ENCODE measurements around the gene MRPL12. TPM values are rescaled to one million over a fixed set of nuclear protein-coding genes. Genes with fewer than 3 reads are reported as not detected.

MRPL12 gene
- total and polyA plus RNA-seq, 2 of the 13 experiments (the other 11 are each of a cell fraction or from before 2014, with no cell fraction given): 39.1 to 94.1 TPM

DNA sequence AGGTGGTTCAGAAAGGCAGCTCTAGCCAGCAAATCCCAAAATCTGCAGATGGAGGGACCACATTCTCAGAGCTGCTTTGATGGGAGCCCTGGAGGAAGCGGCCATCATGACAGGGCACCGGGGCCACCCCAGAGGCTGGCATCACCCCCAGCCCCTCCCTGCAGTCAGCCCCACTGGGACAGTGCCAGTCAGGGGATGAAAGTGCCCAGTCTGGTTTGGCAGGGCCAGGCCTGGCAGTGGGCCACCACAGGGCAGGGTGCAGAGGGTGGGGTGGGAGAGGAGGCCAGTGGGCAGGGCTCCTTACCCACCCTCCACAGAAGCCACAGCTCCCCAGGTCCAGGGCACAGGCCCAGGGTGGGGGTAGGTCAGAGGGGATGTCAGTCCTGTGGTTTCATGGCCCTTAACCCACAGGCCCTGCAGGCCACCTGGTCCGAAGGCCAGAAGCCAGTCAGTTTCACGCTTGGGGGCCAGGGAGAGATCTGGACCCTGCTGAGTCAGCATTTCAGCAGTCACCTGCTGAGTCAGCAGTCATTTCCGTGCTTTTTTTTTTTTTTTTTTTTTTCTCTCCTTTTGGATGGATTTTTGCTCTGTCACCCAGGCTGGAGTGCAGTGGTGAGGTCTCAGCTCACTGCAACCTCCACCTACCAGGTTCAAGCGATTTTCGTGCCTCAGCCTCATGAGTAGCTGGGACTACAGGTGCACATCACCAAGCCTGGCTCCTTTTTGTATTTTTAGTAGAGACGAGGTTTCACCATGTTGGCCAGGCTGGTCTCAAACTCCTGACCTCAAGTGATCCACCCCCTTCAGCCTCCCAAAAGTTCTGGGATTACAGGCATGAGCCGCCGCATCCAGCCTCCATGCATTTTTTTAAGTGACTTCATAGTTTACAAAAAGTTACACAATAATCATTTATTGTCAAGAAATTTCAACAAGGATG lies 19.3 kb downstream of the MRPL12 start (continued):
- TF ChIP-seq ZNF292 (CRISPR knock-in tag; IDR thresholded peaks at IDR 0.05; ENCODE audit: borderline replicate concordance, low read depth) (0 out of 2 replicates have a peak, but pooled peaks have one; percentile 22), ZNF230 (CRISPR knock-in tag; IDR thresholded peaks at IDR 0.05) (no peak), SIN3B (IDR thresholded peaks at IDR 0.05; ENCODE audit: low read length) (no peak), RFX5 (IDR thresholded peaks at IDR 0.05; ENCODE audit: low read depth, low read length) (peak; percentile 77; the same call in 1 of the 2 replicates), ZNF644 (CRISPR knock-in tag; IDR thresholded peaks at IDR 0.05; ENCODE audit: low read depth) (no peak), ZSCAN25 (CRISPR knock-in tag; IDR thresholded peaks at IDR 0.05) (peak; percentile 55; the same call in 1 of the 2 replicates), ZBTB7A (CRISPR knock-in tag; IDR thresholded peaks at IDR 0.05) (0 out of 2 replicates have a peak, but pooled peaks have one; percentile 30), ZBTB20 (CRISPR knock-in tag; IDR thresholded peaks at IDR 0.05; ENCODE audit: borderline replicate concordance, low read depth) (0 out of 2 replicates have a peak, but pooled peaks have one; percentile 31), HDAC6 (IDR thresholded peaks at IDR 0.05; ENCODE audit: low read depth, low read length) (no peak), MXD4 (CRISPR knock-in tag; IDR thresholded peaks at IDR 0.05) (no peak), CEBPG (CRISPR knock-in tag; IDR thresholded peaks at IDR 0.05) (no peak), NFRKB (IDR thresholded peaks at IDR 0.05) (no peak), ZNF33B (CRISPR knock-in tag; IDR thresholded peaks at IDR 0.05) (no peak), ZNF543 (CRISPR knock-in tag; IDR thresholded peaks at IDR 0.05) (no peak), ZSCAN12 (CRISPR knock-in tag; IDR thresholded peaks at IDR 0.05) (no peak), ZNF256 (CRISPR knock-in tag; conservative IDR thresholded peaks at IDR 0.05) (no peak), ZNF75D (CRISPR knock-in tag; IDR thresholded peaks at IDR 0.05; ENCODE audit: borderline replicate concordance) (no peak), KAT7 (CRISPR knock-in tag; IDR thresholded peaks at IDR 0.05; ENCODE audit: borderline replicate concordance) (no peak), DR1 (CRISPR knock-in tag; IDR thresholded peaks at IDR 0.05) (no peak), FOXA3 (CRISPR knock-in tag; IDR thresholded peaks at IDR 0.05) (no peak), RNF2 (conservative IDR thresholded peaks at IDR 0.05; ENCODE audit: low read depth) (no peak), ZNF205 (CRISPR knock-in tag; IDR thresholded peaks at IDR 0.05) (no peak), CBFB (CRISPR knock-in tag; IDR thresholded peaks at IDR 0.05) (0 out of 2 replicates have a peak, but pooled peaks have one; percentile 29), ZNF136 (CRISPR knock-in tag; IDR thresholded peaks at IDR 0.05; ENCODE audit: low read depth) (no peak), GLI4 (CRISPR knock-in tag; IDR thresholded peaks at IDR 0.05; ENCODE audit: borderline replicate concordance) (no peak), HNRNPL (IDR thresholded peaks at IDR 0.05; ENCODE audit: low read depth, low read length) (peak; percentile 93), CBX5 (CRISPR knock-in tag; IDR thresholded peaks at IDR 0.05; ENCODE audit: borderline replicate concordance) (0 out of 2 replicates have a peak, but pooled peaks have one; percentile 20), NFYB (CRISPR knock-in tag; IDR thresholded peaks at IDR 0.05) (0 out of 2 replicates have a peak, but pooled peaks have one; percentile 2)
- TF ChIP-seq, protein P1, sequence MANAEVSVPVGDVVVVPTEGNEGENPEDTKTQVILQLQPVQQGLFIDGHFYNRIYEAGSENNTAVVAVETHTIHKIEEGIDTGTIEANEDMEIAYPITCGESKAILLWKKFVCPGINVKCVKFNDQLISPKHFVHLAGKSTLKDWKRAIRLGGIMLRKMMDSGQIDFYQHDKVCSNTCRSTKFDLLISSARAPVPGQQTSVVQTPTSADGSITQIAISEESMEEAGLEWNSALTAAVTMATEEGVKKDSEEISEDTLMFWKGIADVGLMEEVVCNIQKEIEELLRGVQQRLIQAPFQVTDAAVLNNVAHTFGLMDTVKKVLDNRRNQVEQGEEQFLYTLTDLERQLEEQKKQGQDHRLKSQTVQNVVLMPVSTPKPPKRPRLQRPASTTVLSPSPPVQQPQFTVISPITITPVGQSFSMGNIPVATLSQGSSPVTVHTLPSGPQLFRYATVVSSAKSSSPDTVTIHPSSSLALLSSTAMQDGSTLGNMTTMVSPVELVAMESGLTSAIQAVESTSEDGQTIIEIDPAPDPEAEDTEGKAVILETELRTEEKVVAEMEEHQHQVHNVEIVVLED (CRISPR knock-in tag; IDR thresholded peaks at IDR 0.05; ENCODE audit: borderline replicate concordance): 0 out of 2 replicates have a peak, but pooled peaks have one; percentile 20
- TF ChIP-seq, protein P2, sequence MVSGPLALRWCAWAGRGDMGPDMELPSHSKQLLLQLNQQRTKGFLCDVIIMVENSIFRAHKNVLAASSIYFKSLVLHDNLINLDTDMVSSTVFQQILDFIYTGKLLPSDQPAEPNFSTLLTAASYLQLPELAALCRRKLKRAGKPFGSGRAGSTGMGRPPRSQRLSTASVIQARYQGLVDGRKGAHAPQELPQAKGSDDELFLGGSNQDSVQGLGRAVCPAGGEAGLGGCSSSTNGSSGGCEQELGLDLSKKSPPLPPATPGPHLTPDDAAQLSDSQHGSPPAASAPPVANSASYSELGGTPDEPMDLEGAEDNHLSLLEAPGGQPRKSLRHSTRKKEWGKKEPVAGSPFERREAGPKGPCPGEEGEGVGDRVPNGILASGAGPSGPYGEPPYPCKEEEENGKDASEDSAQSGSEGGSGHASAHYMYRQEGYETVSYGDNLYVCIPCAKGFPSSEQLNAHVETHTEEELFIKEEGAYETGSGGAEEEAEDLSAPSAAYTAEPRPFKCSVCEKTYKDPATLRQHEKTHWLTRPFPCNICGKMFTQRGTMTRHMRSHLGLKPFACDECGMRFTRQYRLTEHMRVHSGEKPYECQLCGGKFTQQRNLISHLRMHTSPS (CRISPR knock-in tag; IDR thresholded peaks at IDR 0.05; ENCODE audit: low read depth): peak; percentile 64; the same call in 1 of the 2 replicates

All from HepG2 (cell line).